H7 (cell line): ENCODE measurements around the gene RTF2. TPM values are rescaled to one million over a fixed set of nuclear protein-coding genes. Genes with fewer than 3 reads are reported as not detected.

ENCODE experiments used
- DNase-seq: peaks from one replicate; pipeline ENCODE4 v3.0.0; 2012
- H3K27me3 ChIP-seq: 2 replicates; pipeline ENCODE4 v1.6.0; 2011; ENCODE audit warnings: mild to moderate bottlenecking, low read length; ENCODE audit not compliant: control insufficient read depth, insufficient read depth
- H3K36me3 ChIP-seq: replicated peaks from 2 replicates; pipeline ENCODE4 v1.5.1; 2011; ENCODE audit warnings: low read length; ENCODE audit not compliant: control insufficient read depth, insufficient read depth
- H3K4me3 ChIP-seq: 2 replicates; pipeline ENCODE4 v1.5.1; 2011; ENCODE audit warnings: low read depth, mild to moderate bottlenecking, control low read depth, low read length, moderate library complexity; ENCODE audit not compliant: insufficient read depth
- total RNA-seq: library from RNA; depleted of rRNA; stranded (reverse); fragments of >200 nt; shearing (Covaris generic); gene quantifications from 2 replicates; pipeline ENCODE4 v1.2.3, GENCODE V29; 2014; rRNA removed

Gene RTF2
- 59.7 and 60.8 TPM in 2 replicates for total RNA-seq

GRCh38 chr20:56468316-56469076, at the start of gene RTF2:
RTF2 (plus strand) TSS chr20:56468627; CDS start chr20:56468698, 71 bp downstream.
- peak within 1 kb of the TSS; percentile 77 for H3K4me3 ChIP-seq
- no peaks in the 10 kb centered on the region for H3K27me3 ChIP-seq
- H3K36me3 ChIP-seq, result peaks cover 1% of the 10 kb centered on the region; the same call in 1 of the 2 replicates
- DNase-seq, result peak; percentile 93

GRCh38 chr20:56420028-56420427, 48.4 kb upstream of the RTF2 start:
- DNase-seq, result no peak
- Histone ChIP-seq H3K4me3 (no peak overlapping the region), H3K36me3 (no peaks in the 10 kb centered on the region)

GRCh38 chr20:56420940-56421688, 47.3 kb upstream of the RTF2 start:
- peaks cover 6% of the 10 kb centered on the region for H3K27me3 ChIP-seq
- H3K36me3 ChIP-seq, result no peaks in the 10 kb centered on the region
- H3K4me3 ChIP-seq, result no peak overlapping the region
- no peak for DNase-seq

More at GRCh38 chr20:56420028-56420427, 48.4 kb upstream of the RTF2 start:
- peaks cover 5% of the 10 kb centered on the region for H3K27me3 ChIP-seq

- Histone ChIP-seq H3K27me3 (peaks cover 6% of the 10 kb centered on the region), H3K36me3 (no peaks in the 10 kb centered on the region), H3K4me3 (no peak overlapping the region)
- no peak for DNase-seq
Observed at GRCh38 chr20:56422076-56422823, 46.2 kb upstream of the RTF2 start.

- H3K4me3 ChIP-seq, result no peak overlapping the region
- H3K27me3 ChIP-seq, result peaks cover 6% of the 10 kb centered on the region
- peak; percentile 48 for DNase-seq
- H3K36me3 ChIP-seq, result no peaks in the 10 kb centered on the region
Observed at GRCh38 chr20:56422824-56423189, 45.6 kb upstream of the RTF2 start.

GRCh38 chr20:56423211-56423610, 45.2 kb upstream of the RTF2 start:
- no peak for DNase-seq
- H3K4me3 ChIP-seq, result no peak overlapping the region
- H3K27me3 ChIP-seq, result peaks cover 6% of the 10 kb centered on the region
- H3K36me3 ChIP-seq, result no peaks in the 10 kb centered on the region

GRCh38 chr20:56423886-56424285, 44.5 kb upstream of the RTF2 start:
- Histone ChIP-seq H3K36me3 (no peaks in the 10 kb centered on the region), H3K27me3 (peaks cover 6% of the 10 kb centered on the region), H3K4me3 (no peak overlapping the region)
- no peak for DNase-seq

- H3K36me3 ChIP-seq, result no peaks in the 10 kb centered on the region
- no peak overlapping the region for H3K4me3 ChIP-seq
- DNase-seq, result no peak
- H3K27me3 ChIP-seq, result peaks cover 6% of the 10 kb centered on the region
Observed at GRCh38 chr20:56424931-56425330, 43.5 kb upstream of the RTF2 start.

GRCh38 chr20:56426026-56426425, 42.4 kb upstream of the RTF2 start:
- H3K4me3 ChIP-seq, result no peak overlapping the region
- DNase-seq, result no peak
- H3K36me3 ChIP-seq, result no peaks in the 10 kb centered on the region
- peaks cover 6% of the 10 kb centered on the region for H3K27me3 ChIP-seq

- Histone ChIP-seq H3K36me3 (no peaks in the 10 kb centered on the region), H3K27me3 (peaks cover 6% of the 10 kb centered on the region), H3K4me3 (no peak overlapping the region)
- DNase-seq, result no peak
Observed at GRCh38 chr20:56426926-56427325, 41.5 kb upstream of the RTF2 start.

GRCh38 chr20:56427797-56428196, 40.6 kb upstream of the RTF2 start:
- no peak for DNase-seq
- Histone ChIP-seq H3K27me3 (peaks cover 6% of the 10 kb centered on the region), H3K4me3 (no peak overlapping the region), H3K36me3 (no peaks in the 10 kb centered on the region)

GRCh38 chr20:56428410-56428809, 40.0 kb upstream of the RTF2 start:
- Histone ChIP-seq H3K27me3 (peaks cover 6% of the 10 kb centered on the region), H3K36me3 (no peaks in the 10 kb centered on the region), H3K4me3 (no peak overlapping the region)
- no peak for DNase-seq

- Histone ChIP-seq H3K27me3 (peaks cover 4% of the 10 kb centered on the region), H3K36me3 (no peaks in the 10 kb centered on the region), H3K4me3 (no peak overlapping the region)
- no peak for DNase-seq
Observed at GRCh38 chr20:56428881-56429280, 39.5 kb upstream of the RTF2 start.

GRCh38 chr20:56429502-56429901, 38.9 kb upstream of the RTF2 start:
- Histone ChIP-seq H3K27me3 (peaks cover 3% of the 10 kb centered on the region), H3K36me3 (no peaks in the 10 kb centered on the region), H3K4me3 (no peak overlapping the region)
- no peak for DNase-seq
